Renal cortical epithelial cell (primary cell): ENCODE data around the gene MAPK14. TPM values are rescaled to one million over a fixed set of nuclear protein-coding genes. Genes with fewer than 3 reads are reported as not detected.
"Not testable (repeated sequence)": the region's sequence is repeated elsewhere in the genome, so short reads cannot be mapped to it uniquely, and the experiment has no call there.

ENCODE experiments used
- DNase-seq: peaks from one replicate; pipeline ENCODE4 v3.0.0-alpha.2; 2011; ENCODE audit warnings: low read depth
- total RNA-seq: library from RNA; depleted of rRNA; stranded (reverse); fragments of >200 nt; gene quantifications from 2 replicates; pipeline ENCODE4 v1.2.3, GENCODE V29; 2014

Gene MAPK14
- total RNA-seq, 1 donor from 2014 or later: 86.7 TPM

DNA sequence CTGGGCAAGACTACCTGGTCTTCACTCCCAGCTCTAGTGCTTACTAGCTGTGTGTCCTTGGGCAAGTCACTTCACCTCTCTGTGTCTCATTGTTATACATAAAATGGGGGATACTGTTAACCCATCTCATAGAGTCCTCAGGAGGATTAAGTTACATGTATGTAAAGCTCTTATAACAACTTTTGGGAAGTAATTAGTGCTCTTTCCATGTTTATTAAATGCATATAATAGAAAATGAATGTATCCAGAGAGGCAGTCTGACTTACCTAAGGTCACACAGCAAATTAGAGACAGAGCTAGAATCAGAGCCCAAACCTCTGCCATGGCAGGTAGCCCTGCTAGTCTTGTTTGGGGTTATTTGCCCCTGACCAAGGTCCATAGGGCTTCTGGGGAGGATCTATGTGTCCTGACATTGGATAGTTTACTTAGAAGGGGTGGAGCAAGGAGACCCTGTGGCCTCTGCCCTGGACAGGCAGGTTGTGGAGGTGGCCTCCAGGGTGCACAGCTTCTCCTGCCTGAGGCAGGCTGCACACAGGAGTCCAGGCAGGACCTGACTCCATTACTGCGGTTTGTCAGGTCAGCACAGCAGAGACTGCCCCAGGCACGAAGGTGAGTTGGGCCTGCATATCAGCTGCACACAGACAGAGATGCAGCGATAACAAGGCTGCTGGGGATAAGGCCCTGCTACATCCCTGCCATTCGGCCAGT lies 94.3 kb downstream of the MAPK14 start:
- DNase-seq: no peak

GRCh38 chr6:36122495-36123269 lies 95.1 kb downstream of the MAPK14 start:
- DNase-seq: no peak

GRCh38 chr6:36123270-36124139 lies 95.9 kb downstream of the MAPK14 start:
- DNase-seq: peak; percentile 55

DNA sequence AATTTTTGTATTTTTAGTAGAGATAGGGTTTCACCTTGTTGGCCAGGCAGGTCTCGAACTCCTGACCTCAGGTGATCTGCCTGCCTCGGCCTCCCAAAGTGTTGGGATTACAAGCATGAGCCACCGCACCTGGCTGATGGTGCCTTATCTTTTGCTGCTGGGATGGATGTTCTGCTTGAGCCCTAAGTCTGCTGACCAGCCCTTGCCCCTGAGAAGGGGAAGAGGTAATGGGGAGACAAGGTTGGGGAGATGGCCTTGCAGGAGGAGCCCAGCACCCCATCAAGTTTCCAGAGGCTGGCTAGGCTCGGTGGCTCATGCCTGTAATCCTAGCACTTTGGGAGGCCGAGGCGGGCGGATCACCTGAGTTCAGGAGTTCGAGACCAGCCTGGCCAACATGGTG lies 96.7 kb downstream of the MAPK14 start:
- DNase-seq: not testable (repeated sequence)

DNA sequence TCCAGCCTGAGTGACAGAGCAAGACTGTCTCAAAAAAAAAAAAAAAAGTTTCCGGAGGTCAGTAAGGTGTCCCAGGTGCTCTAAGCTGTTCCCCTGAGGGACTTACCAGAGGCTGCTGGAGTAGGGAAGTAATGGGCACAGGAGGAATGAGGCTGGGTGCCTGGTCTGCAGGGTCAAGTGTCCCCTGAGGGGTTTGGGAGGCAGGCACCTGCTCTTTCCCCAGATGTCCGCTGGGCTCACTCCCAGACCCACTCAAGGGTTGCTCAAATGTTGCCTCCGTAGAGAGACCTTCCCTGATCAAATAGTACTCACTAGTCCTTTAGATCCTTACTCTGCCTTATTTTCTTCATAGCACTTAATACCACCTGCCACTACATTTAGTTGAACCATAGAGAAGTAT lies 97.3 kb downstream of the MAPK14 start:
- DNase-seq: no peak

DNA sequence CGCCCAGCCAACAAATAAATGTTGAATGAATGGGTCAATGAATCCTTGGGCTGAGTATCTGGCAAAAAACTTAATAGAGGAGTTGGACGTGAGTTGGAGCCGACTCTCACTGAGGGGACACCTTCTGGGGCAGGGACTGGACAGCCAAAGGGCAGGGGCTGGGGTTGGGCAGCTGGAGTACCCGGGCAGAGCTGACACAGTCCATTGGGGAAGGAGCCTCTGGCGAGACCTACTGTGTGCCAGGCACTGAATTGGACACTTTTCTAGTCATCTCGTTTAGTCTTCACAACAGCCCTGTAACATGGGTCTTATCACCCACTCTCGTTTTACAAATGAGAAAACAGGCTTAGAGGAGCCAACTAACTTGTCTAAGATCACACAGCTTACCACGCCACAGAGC lies 98.0 kb downstream of the MAPK14 start:
- DNase-seq: no peak

DNA sequence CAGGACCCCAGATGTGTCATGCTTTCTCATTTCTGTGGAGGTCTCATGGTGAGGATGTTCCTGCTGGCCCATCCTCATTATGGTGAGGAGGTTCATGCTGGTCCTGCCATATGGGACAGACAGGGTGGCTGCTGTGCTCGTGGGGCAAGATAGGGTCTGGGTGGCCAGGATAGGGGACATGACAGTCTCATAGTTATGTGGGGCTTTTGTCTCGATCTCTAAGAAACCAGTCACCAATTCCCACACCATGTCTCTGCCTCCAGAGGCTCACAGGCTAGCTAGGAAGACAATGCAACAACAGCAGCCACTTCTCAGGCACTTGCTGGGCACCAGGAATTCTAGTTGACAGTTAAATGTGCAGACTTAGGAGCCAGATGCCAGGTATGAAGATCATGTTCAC lies 98.5 kb downstream of the MAPK14 start:
- no peak for DNase-seq

GRCh38 chr6:36126553-36127458 lies 99.2 kb downstream of the MAPK14 start:
- peak; percentile 44 for DNase-seq

GRCh38 chr6:36127462-36128016 lies 99.9 kb downstream of the MAPK14 start:
- DNase-seq: peak; percentile 84

GRCh38 chr6:36128073-36128472 lies 100.5 kb downstream of the MAPK14 start:
- DNase-seq: no peak

GRCh38 chr6:36128793-36129192 lies 101.2 kb downstream of the MAPK14 start:
- DNase-seq: no peak

- not testable (repeated sequence) for DNase-seq
These were observed 101.7 kb downstream of the MAPK14 start for GRCh38 chr6:36129334-36129733.

GRCh38 chr6:36129941-36130666 lies 102.5 kb downstream of the MAPK14 start, which contains the start of gene MAPK13:
Gene MAPK13, plus strand, starts transcription at chr6:36130513. Its CDS starts 70 bp downstream, at chr6:36130583.
- DNase-seq: peak; percentile 41

GRCh38 chr6:36130667-36131510 lies 103.3 kb downstream of the MAPK14 start:
- DNase-seq: no peak

GRCh38 chr6:36131511-36132245 lies 104.1 kb downstream of the MAPK14 start:
- peak; percentile 45 for DNase-seq

- DNase-seq: no peak
These were observed 104.8 kb downstream of the MAPK14 start for GRCh38 chr6:36132246-36132895.

- DNase-seq: no peak
These were observed 105.5 kb downstream of the MAPK14 start for GRCh38 chr6:36133148-36133547.

GRCh38 chr6:36133912-36134311 lies 106.3 kb downstream of the MAPK14 start:
- no peak for DNase-seq
